Measurements from ENCODE around the gene PDE8A.
A peak's percentile ranks its signal among the peaks of the same experiment; 100 is the strongest.

The PDE8A gene

DNA sequence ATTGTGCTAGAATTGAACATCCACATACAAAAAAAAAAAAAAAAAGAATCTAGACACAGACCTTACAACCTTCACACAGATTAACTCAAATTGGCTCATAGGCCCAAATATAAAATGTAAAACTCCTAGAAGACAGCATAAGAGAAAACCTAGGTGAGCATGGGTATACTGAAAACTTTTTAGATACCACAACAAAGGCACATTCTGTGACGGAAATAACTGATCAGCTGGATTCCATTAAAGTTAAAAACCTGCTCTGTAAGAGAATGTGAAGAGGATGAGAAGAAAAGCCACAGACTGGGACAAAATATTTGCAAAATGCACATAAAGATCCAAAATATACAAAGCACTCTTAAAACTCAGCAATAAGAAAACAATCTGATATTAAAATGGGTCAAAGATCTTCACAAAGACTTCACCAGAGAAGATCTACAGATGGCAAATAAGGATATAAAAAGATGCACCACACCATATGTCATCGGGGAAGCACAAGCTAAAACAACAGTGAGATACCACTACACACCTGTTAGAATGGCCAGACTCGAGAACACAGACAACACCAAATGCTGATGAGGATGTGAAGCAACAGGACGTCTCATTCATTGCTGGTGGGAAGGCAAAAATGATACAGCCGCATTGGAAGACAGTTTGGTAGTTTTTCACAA lies 167.9 kb downstream of the PDE8A start:
- H3K4me1 ChIP-seq (ENCODE audit: control insufficient read depth, insufficient read depth, low read length), result no peaks in the 10 kb centered on the region
- H3K27me3 ChIP-seq (ENCODE audit: control insufficient read depth, insufficient read depth, low read length), result peaks cover 9% of the 10 kb centered on the region
- no peaks in the 10 kb centered on the region for H3K36me3 ChIP-seq (ENCODE audit: insufficient read depth, low read length)
- H3K4me2 ChIP-seq (ENCODE audit: low read length), result no peak overlapping the region
- H3K9ac ChIP-seq (ENCODE audit: low read depth, low read length), result no peak overlapping the region
- no peaks in the 10 kb centered on the region for H3K9me3 ChIP-seq (replicated peaks; ENCODE audit: low read length)
- H3K4me3 ChIP-seq (ENCODE audit: low read length), result no peak overlapping the region

DNA sequence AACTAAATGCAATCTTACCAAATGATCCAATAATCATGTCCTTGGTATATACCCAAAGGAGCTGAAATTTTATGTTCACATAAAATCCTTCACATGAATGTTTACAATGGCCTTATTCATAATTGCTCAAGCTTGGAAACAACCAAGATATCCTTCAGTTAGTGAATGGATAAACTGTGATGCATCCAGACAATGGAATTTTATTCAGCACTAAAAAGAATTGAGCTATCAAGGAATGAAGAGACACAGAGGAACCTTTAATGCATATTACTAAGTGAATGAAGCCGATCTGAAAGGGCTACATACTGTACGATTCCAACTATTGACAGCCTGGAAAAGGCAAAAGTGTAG lies 168.4 kb downstream of the PDE8A start:
- H3K4me1 ChIP-seq (ENCODE audit: control insufficient read depth, insufficient read depth, low read length), result no peaks in the 10 kb centered on the region
- H3K9me3 ChIP-seq (replicated peaks; ENCODE audit: low read length), result no peaks in the 10 kb centered on the region
- no peaks in the 10 kb centered on the region for H3K36me3 ChIP-seq (ENCODE audit: insufficient read depth, low read length)
- no peak overlapping the region for H3K9ac ChIP-seq (ENCODE audit: low read depth, low read length)
- peaks cover 9% of the 10 kb centered on the region for H3K27me3 ChIP-seq (ENCODE audit: control insufficient read depth, insufficient read depth, low read length)
- no peak overlapping the region for H3K4me3 ChIP-seq (ENCODE audit: low read length)
- no peak overlapping the region for H3K4me2 ChIP-seq (ENCODE audit: low read length)

DNA sequence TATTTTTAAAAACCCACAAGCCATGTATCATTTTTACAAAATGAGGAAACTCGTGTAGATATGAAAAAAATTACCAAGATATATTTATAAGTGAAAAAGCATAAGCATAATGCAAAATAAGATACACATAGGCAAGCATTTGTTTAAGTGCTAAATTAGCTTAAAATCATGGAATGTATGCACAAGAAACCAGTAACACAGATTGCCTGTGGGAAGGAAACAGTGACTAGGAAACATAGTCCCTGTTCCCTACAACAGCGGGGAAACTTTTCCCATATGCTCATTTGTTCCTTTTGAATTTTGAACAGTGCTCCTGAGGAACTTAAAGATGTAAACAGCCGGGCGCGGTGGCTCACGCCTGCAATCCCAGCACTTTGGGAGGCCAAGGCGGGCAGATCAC lies 169.5 kb downstream of the PDE8A start:
- Histone ChIP-seq H3K36me3 (ENCODE audit: insufficient read depth, low read length) (no peaks in the 10 kb centered on the region), H3K4me3 (ENCODE audit: low read length) (no peak overlapping the region), H3K4me1 (ENCODE audit: control insufficient read depth, insufficient read depth, low read length) (no peaks in the 10 kb centered on the region), H3K9ac (ENCODE audit: low read depth, low read length) (no peak overlapping the region), H3K4me2 (ENCODE audit: low read length) (no peak overlapping the region), H3K27me3 (ENCODE audit: control insufficient read depth, insufficient read depth, low read length) (peaks cover 9% of the 10 kb centered on the region), H3K9me3 (replicated peaks; ENCODE audit: low read length) (no peaks in the 10 kb centered on the region)

DNA sequence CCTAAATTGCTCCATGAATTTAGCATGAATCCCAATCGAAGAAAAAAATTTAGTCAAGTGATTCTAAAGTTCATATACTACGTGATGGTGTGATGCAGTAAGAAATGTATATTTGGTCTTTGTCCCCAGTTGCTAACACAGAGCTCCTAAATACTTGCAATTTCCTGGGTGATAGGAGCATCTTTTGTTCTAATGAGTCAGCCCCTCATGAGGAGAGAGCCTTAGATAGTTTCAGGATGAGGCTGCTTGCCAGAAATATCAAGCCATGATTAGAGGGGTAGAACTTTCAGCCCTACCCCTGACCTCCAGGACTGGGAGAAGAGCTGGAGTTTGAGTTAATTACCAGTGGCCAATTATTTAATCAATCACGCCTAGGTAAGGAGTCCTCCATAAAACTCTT lies 170.2 kb downstream of the PDE8A start:
- H3K27me3 ChIP-seq (ENCODE audit: control insufficient read depth, insufficient read depth, low read length), result peaks cover 9% of the 10 kb centered on the region
- H3K4me1 ChIP-seq (ENCODE audit: control insufficient read depth, insufficient read depth, low read length), result no peaks in the 10 kb centered on the region
- no peak overlapping the region for H3K4me3 ChIP-seq (ENCODE audit: low read length)
- no peak overlapping the region for H3K9ac ChIP-seq (ENCODE audit: low read depth, low read length)
- H3K9me3 ChIP-seq (replicated peaks; ENCODE audit: low read length), result no peaks in the 10 kb centered on the region
- no peak overlapping the region for H3K4me2 ChIP-seq (ENCODE audit: low read length)
- H3K36me3 ChIP-seq (ENCODE audit: insufficient read depth, low read length), result no peaks in the 10 kb centered on the region

DNA sequence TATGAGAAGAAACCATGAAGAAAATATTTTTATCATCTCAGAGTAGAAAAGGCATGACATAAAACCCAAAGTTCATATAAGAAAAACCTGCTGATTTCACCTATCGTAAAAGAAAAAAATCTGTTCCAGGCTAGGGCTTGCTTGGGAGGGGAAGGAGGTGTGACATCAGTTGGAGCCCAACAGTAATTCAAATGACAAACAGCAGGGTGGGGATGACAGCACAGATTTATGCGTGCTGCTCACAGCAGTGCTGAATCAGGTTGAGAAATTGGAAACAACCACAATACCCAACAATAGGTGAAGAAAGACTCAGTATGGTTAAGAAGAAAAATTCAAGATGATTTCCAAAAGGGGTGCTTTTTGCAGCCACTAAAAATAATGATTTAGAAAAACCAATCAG lies 172.4 kb downstream of the PDE8A start:
- no peak overlapping the region for H3K9ac ChIP-seq (ENCODE audit: low read depth, low read length)
- H3K27me3 ChIP-seq (ENCODE audit: control insufficient read depth, insufficient read depth, low read length), result peaks cover 13% of the 10 kb centered on the region
- H3K36me3 ChIP-seq (ENCODE audit: insufficient read depth, low read length), result no peaks in the 10 kb centered on the region
- H3K4me1 ChIP-seq (ENCODE audit: control insufficient read depth, insufficient read depth, low read length), result no peaks in the 10 kb centered on the region
- H3K9me3 ChIP-seq (replicated peaks; ENCODE audit: low read length), result no peaks in the 10 kb centered on the region
- H3K4me2 ChIP-seq (ENCODE audit: low read length), result no peak overlapping the region
- H3K4me3 ChIP-seq (ENCODE audit: low read length), result no peak overlapping the region

DNA sequence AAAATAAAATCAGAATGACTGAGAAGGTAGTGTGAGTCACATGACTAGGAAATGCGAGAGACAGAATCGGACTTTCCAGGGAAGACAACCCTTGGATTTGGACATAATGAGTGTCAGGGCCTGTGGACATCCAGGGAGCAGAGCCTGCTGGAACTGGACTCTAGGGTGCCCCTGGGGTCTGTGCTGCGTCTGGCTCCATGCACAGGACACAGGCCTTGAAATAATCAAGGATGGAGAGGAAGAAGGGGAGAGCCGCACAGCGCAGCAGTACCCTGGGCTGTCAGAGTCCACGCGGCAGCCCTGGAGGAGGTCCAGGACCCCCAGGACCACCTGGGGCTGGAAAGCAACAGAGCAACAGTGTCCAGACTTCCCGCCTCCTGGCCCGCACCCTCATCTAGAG lies 173.7 kb downstream of the PDE8A start:
- H3K4me3 ChIP-seq (ENCODE audit: low read length), result no peak overlapping the region
- no peaks in the 10 kb centered on the region for H3K9me3 ChIP-seq (replicated peaks; ENCODE audit: low read length)

DNA sequence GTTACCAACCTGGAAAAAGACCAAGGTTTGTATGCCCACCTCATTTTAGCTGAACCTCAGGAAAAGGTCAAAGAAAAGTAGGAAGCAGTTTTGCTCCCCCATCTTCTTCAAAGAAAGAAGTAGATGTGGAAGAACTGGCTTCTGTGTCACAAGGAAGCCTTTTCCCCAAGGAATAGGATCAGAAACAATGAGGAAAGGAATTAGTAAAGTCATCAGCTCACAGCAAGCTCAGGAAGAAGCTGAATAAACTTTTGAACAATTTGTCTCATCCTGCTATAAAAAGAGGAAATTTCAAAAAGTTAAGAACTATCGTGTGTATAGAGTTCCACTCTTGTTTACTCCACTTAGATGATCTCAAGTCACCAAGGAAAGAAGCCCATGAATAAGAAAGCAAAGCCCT lies 174.2 kb downstream of the PDE8A start:
- Histone ChIP-seq H3K9me3 (replicated peaks; ENCODE audit: low read length) (no peaks in the 10 kb centered on the region), H3K4me2 (ENCODE audit: low read length) (no peak overlapping the region), H3K9ac (ENCODE audit: low read depth, low read length) (no peak overlapping the region), H3K27me3 (ENCODE audit: control insufficient read depth, insufficient read depth, low read length) (peaks cover 13% of the 10 kb centered on the region), H3K36me3 (ENCODE audit: insufficient read depth, low read length) (no peaks in the 10 kb centered on the region), H3K4me3 (ENCODE audit: low read length) (no peak overlapping the region), H3K4me1 (ENCODE audit: control insufficient read depth, insufficient read depth, low read length) (no peaks in the 10 kb centered on the region)

More for the DNA sequence above, 173.7 kb downstream of the PDE8A start:
- no peak overlapping the region for H3K4me2 ChIP-seq (ENCODE audit: low read length)
- H3K36me3 ChIP-seq (ENCODE audit: insufficient read depth, low read length), result no peaks in the 10 kb centered on the region
- peaks cover 13% of the 10 kb centered on the region for H3K27me3 ChIP-seq (ENCODE audit: control insufficient read depth, insufficient read depth, low read length)
- H3K9ac ChIP-seq (ENCODE audit: low read depth, low read length), result no peak overlapping the region
- H3K4me1 ChIP-seq (ENCODE audit: control insufficient read depth, insufficient read depth, low read length), result no peaks in the 10 kb centered on the region

DNA sequence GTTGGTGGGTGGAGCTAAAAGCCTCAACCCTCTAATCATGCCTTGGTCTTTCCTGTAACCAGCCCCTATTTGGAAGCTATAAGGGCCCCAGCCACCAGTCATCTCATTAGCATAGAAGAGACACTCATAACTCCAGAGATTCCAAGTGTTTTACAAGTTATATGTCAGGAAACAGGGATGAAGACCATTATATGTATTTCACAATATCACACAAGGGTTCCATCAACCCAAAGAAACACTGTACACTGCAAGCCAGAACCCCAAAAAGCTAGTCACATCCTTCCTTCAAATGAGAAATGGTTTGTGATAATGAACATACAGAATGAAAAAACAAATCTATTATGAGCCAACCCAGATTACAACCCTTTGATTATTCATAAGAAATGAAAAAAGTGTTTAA lies 175.7 kb downstream of the PDE8A start:
- no peaks in the 10 kb centered on the region for H3K36me3 ChIP-seq (ENCODE audit: insufficient read depth, low read length)
- no peak overlapping the region for H3K9ac ChIP-seq (ENCODE audit: low read depth, low read length)
- H3K4me2 ChIP-seq (ENCODE audit: low read length), result no peak overlapping the region
- H3K4me3 ChIP-seq (ENCODE audit: low read length), result no peak overlapping the region
- peaks cover 7% of the 10 kb centered on the region for H3K27me3 ChIP-seq (ENCODE audit: control insufficient read depth, insufficient read depth, low read length)
- no peaks in the 10 kb centered on the region for H3K9me3 ChIP-seq (replicated peaks; ENCODE audit: low read length)
- H3K4me1 ChIP-seq (ENCODE audit: control insufficient read depth, insufficient read depth, low read length), result no peaks in the 10 kb centered on the region

DNA sequence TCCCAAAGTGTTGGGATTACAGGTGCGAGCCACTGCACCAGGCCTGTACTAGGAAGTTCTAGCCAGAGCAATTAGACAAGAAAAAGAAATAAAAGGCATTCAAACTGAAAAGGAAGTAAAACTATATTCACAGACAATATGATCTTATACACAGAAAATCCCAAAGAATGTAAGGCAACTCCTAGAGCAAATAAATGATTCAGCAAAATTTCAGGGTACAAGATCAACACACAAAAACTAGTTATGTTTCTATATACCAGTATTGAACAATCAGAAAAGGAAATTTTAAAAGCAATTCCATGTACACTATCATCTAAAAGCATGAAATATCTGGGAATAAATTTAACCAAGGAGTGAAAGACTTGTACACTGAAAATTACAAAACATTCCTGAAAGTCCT lies 180.6 kb downstream of the PDE8A start:
- Histone ChIP-seq H3K27me3 (ENCODE audit: control insufficient read depth, insufficient read depth, low read length) (peaks cover 5% of the 10 kb centered on the region), H3K4me2 (ENCODE audit: low read length) (no peak overlapping the region), H3K36me3 (ENCODE audit: insufficient read depth, low read length) (no peaks in the 10 kb centered on the region), H3K9ac (ENCODE audit: low read depth, low read length) (no peak overlapping the region), H3K9me3 (replicated peaks; ENCODE audit: low read length) (no peaks in the 10 kb centered on the region), H3K4me1 (ENCODE audit: control insufficient read depth, insufficient read depth, low read length) (no peaks in the 10 kb centered on the region), H3K4me3 (ENCODE audit: low read length) (no peak overlapping the region)

DNA sequence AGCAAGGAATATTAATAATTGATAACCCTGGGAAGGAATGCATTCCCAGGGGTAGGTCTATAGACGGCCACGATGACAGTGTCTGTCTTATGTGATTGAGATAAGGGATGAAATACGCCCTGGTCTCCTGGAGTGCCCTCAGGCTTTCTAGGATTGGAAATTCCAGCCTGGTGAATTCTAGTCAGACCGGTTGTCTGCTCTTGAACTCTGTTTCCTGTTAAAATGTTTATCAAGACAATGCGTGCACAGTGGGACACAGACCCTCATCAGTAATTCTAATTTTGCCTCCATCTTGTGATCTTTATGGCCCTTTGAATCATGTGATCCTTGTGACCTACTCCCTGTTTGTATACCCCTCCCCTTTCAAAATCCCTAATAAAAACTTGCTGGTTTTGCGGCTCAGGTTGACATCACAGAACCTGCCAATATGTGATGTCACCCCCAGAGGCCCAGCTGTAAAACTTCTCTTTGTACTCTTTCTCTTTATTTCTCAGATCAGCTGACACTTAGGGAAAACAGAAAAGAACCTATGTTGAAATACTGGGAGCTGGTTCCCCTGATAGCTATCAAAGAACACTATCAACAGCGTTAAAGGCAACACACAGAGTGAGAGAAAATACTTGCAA lies 183.3 kb downstream of the PDE8A start:
- Histone ChIP-seq H3K4me2 (ENCODE audit: low read length) (no peak overlapping the region), H3K4me1 (ENCODE audit: control insufficient read depth, insufficient read depth, low read length) (no peaks in the 10 kb centered on the region), H3K9me3 (replicated peaks; ENCODE audit: low read length) (no peaks in the 10 kb centered on the region), H3K4me3 (ENCODE audit: low read length) (no peak overlapping the region), H3K27me3 (ENCODE audit: control insufficient read depth, insufficient read depth, low read length) (peaks cover 11% of the 10 kb centered on the region), H3K36me3 (ENCODE audit: insufficient read depth, low read length) (no peaks in the 10 kb centered on the region), H3K9ac (ENCODE audit: low read depth, low read length) (no peak overlapping the region)

DNA sequence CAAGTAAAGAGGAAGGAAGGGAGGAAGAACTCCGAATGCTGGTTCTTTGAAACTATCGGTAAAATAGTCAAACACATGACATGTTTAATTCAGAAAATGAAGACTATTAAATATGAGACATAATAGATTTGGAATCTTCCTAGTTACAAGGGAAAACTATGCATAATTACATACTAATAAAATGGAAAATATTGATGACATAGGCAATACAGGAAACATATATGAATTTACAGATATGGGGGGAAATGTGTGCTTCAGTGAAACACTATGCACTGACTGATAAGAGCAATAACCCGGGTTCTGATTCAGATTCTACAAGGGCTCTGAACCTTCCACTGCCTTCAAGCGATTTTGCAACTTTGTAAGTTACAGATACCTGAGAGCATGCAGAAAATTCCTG lies 185.9 kb downstream of the PDE8A start:
- Histone ChIP-seq H3K27me3 (ENCODE audit: control insufficient read depth, insufficient read depth, low read length) (peaks cover 11% of the 10 kb centered on the region), H3K4me3 (ENCODE audit: low read length) (no peak overlapping the region), H3K36me3 (ENCODE audit: insufficient read depth, low read length) (no peaks in the 10 kb centered on the region), H3K4me2 (ENCODE audit: low read length) (no peak overlapping the region), H3K4me1 (ENCODE audit: control insufficient read depth, insufficient read depth, low read length) (no peaks in the 10 kb centered on the region), H3K9me3 (replicated peaks; ENCODE audit: low read length) (peaks cover 8% of the 10 kb centered on the region), H3K9ac (ENCODE audit: low read depth, low read length) (no peak overlapping the region)

DNA sequence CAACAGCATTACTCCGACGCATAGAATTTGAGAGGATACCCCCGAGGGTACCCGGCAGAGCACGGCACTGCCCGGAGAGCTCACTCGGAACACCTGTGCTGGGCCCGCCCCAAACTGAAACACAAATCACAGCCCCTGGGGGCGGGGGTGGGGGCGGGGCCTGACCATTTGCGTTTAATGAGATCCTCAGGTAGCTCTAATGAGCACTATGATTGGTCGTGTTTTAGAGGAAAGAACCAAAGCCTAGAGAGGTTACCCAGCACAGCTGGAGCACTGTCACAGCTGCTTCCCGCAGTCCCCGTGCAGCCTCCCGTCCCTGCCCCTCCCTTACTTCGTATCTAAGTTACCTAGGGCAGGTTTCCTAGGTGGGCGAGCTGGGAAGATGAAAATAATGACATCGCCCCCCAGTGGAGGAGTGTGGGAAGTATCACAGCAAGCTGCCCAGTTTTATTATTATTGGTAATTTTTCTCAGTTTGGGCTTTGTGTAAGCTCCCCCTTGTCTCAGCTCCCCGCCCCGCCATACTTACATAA lies 187.1 kb downstream of the PDE8A start:
- Histone ChIP-seq H3K9ac (ENCODE audit: low read depth, low read length) (no peak overlapping the region), H3K4me1 (ENCODE audit: control insufficient read depth, insufficient read depth, low read length) (no peaks in the 10 kb centered on the region), H3K27me3 (ENCODE audit: control insufficient read depth, insufficient read depth, low read length) (peaks cover 11% of the 10 kb centered on the region), H3K4me2 (ENCODE audit: low read length) (peak overlapping the region; percentile 44), H3K9me3 (replicated peaks; ENCODE audit: low read length) (peaks cover 12% of the 10 kb centered on the region), H3K4me3 (ENCODE audit: low read length) (no peak overlapping the region), H3K36me3 (ENCODE audit: insufficient read depth, low read length) (no peaks in the 10 kb centered on the region)

Data from skeletal muscle satellite cell (primary cell).